ENCODE results near the gene PTPRF.

The PTPRF gene

DNA sequence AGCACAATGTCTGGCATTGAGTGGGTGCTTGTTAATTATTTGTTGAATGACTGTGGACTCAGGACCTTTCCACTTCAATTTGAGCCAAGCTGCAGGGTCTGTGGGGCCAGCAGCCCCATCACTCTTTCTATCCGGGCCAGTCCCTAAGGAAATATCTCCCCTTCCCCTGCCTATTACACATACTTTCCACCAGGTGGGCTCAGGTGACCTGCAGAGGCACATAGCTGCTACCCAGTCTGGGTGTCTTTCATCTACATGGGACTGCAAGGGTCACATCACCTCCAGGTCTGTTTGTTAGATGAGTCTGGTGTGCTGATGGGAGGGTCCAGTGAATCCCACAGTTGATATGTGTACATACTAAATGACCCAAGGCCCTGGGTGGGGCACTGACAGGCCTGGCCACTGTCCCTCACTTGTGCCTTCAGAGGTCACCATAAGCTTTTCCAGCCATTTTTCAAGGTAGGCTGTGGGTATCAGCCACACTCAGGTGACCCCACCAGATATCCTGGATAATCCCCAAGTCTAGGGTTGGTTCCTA is 59.8 kb downstream of the PTPRF start:
- TF ChIP-seq, protein P1, sequence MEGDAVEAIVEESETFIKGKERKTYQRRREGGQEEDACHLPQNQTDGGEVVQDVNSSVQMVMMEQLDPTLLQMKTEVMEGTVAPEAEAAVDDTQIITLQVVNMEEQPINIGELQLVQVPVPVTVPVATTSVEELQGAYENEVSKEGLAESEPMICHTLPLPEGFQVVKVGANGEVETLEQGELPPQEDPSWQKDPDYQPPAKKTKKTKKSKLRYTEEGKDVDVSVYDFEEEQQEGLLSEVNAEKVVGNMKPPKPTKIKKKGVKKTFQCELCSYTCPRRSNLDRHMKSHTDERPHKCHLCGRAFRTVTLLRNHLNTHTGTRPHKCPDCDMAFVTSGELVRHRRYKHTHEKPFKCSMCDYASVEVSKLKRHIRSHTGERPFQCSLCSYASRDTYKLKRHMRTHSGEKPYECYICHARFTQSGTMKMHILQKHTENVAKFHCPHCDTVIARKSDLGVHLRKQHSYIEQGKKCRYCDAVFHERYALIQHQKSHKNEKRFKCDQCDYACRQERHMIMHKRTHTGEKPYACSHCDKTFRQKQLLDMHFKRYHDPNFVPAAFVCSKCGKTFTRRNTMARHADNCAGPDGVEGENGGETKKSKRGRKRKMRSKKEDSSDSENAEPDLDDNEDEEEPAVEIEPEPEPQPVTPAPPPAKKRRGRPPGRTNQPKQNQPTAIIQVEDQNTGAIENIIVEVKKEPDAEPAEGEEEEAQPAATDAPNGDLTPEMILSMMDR (IDR thresholded peaks at IDR 0.05; ENCODE audit: low read depth, low read length): no peak
- no peak overlapping the region for H3K4me3 ChIP-seq (ENCODE audit: low read depth, low read length)

- H3K4me3 ChIP-seq (ENCODE audit: low read depth, low read length): no peak overlapping the region
- TF ChIP-seq, protein P1 (IDR thresholded peaks at IDR 0.05; ENCODE audit: low read depth, low read length): no peak
These were observed 60.5 kb downstream of the PTPRF start for GRCh38 chr1:43591181-43591580.

DNA sequence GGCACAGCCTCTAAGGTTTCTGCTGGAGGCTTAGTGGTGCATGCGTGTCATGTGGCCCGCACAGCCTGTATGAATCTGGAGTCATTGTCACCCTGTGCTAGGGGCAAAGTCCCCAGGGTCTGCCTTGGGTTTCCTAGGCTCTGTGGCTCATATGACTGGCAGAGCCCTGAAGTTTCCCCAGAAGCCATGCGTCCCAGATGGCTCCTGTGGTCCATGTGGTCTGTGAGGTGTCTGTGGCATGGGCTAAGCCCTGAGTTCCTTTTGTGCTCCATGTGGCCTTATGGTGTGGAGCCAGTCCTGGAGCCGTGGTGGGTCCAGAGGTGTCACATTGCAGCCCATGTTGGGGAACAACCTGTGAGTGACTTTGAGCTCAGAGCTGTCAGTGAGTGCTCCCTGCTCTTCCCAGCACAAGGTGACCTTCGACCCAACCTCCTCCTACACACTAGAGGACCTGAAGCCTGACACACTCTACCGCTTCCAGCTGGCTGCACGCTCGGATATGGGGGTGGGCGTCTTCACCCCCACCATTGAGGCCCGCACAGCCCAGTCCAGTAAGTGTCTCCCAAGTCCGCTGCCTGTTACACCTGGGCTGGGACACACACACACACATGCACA is 61.5 kb downstream of the PTPRF start:
- TF ChIP-seq, protein P1 (IDR thresholded peaks at IDR 0.05; ENCODE audit: low read depth, low read length): no peak
- H3K4me3 ChIP-seq (ENCODE audit: low read depth, low read length): no peak overlapping the region

GRCh38 chr1:43592974-43593683 is 62.4 kb downstream of the PTPRF start:
- TF ChIP-seq, protein P1 (IDR thresholded peaks at IDR 0.05; ENCODE audit: low read depth, low read length): no peak
- H3K4me3 ChIP-seq (ENCODE audit: low read depth, low read length): no peak overlapping the region

DNA sequence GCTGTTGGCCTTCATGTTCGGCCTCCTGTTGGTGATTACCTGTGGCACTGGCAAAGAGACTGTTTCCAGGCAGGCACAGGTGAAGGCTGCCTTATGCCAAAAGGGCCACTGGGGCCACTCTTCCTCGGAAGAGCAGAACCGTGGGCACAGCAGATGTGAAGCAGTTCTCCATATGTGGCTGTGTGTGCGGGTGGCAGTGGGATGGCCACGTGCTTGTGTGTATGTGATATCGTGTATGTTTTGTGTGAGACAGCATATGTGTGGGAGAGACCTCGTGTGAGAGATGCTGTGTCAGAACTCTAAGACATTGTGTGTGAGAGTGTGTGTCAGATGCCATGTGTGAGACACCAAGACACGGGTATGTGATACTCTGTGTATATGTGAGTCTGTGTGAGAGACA is 65.9 kb downstream of the PTPRF start:
- no peak overlapping the region for H3K4me3 ChIP-seq (ENCODE audit: low read depth, low read length)
- TF ChIP-seq, protein P1 (IDR thresholded peaks at IDR 0.05; ENCODE audit: low read depth, low read length): no peak

- no peak overlapping the region for H3K4me3 ChIP-seq (ENCODE audit: low read depth, low read length)
- TF ChIP-seq, protein P1 (IDR thresholded peaks at IDR 0.05; ENCODE audit: low read depth, low read length): no peak
These were observed 66.3 kb downstream of the PTPRF start for GRCh38 chr1:43597028-43597427.

DNA sequence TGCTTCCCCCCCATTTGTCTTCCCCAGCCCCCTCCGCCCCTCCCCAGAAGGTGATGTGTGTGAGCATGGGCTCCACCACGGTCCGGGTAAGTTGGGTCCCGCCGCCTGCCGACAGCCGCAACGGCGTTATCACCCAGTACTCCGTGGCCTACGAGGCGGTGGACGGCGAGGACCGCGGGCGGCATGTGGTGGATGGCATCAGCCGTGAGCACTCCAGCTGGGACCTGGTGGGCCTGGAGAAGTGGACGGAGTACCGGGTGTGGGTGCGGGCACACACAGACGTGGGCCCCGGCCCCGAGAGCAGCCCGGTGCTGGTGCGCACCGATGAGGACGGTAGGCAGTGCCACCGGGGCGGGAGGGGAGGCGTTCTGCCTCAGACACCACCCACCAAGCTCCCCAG is 67.0 kb downstream of the PTPRF start:
- TF ChIP-seq, protein P1 (IDR thresholded peaks at IDR 0.05; ENCODE audit: low read depth, low read length): no peak
- no peak overlapping the region for H3K4me3 ChIP-seq (ENCODE audit: low read depth, low read length)

All from WI38 (cell line).